ENCODE results near the gene DSCAM.
"Not testable (repeated sequence)": the region's sequence is repeated elsewhere in the genome, so short reads cannot be mapped to it uniquely, and the experiment has no call there.

DSCAM gene

DNA sequence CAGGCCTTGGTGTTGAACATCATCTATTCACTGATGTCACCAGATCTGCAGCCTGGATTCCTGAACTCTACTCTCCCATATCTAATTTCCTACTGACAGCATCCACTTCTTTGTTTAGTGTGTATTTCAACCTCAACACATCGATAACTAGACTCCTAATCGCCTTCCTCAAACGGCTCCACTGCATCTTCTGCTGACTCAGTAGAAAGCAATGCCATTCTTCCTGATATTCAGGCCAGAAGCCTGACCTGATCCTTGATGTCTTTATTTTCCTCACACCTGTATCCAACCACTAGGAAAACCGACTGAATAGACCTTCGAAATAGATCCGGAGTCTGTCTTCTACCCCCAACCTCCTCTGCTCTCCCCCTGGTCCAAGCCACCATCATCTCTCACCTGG, 512.8 kb downstream of the DSCAM start:
- no peak for DNase-seq

DNA sequence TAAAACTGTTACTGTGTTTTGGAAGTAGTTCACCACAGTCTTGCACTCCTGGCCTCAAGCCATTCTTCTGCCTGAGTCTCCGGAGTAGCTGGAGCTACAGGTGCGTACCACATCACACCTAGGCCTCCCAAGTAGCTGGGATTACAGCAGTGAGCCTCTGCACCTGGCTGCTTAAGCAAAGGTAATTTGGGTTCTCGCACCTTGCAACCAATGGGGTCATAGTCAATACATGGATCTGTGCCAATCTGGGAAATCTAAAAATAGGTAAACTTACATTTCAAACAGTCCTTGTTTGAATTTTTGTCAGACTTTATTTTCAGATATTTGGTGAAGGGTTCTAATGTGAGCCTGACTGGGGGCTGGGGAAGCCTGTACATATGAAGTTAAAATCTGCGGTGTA, 513.2 kb downstream of the DSCAM start:
- no peak for DNase-seq

DNA sequence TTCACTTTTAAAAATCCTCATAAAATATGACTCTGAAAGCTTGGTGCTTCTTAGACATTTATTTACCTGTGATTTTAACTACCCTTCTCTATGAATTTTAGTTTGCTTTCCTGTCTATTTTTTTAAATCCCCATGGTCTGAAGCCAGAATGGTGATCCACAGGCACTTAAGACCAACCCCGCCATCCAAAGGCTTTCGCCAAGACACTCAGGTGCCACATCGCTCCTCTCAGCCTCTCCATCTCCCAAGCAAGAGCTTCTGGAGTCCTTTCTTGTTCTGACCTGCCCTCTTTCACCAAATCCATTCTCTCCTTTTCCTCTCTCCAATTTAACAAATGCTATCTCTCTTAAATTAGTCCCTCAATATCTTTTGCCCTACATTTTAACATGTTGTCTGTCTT, 515.2 kb downstream of the DSCAM start:
- DNase-seq, result no peak

DNA sequence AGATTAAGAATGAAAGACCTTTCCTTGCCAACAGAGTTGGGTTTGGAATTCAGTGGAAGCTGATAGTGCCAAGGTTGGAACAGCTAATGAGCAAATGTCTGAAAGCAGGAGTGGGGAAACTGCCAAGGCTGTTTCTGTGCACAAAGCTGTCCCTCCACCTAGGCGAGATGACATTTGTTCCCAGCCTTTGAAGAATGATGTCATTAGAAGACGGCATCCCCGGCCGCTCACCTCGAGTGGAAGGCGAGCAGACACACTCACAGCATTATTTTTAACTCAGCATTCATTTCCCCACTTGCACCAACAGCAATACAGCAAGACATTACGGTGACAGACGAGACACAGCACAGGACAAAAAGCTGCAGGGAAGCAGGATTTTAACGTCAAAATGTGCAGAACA, 515.8 kb downstream of the DSCAM start:
- DNase-seq, result peak in 3 of 56 donors; percentile 1 to 14 (median 4)

DNA sequence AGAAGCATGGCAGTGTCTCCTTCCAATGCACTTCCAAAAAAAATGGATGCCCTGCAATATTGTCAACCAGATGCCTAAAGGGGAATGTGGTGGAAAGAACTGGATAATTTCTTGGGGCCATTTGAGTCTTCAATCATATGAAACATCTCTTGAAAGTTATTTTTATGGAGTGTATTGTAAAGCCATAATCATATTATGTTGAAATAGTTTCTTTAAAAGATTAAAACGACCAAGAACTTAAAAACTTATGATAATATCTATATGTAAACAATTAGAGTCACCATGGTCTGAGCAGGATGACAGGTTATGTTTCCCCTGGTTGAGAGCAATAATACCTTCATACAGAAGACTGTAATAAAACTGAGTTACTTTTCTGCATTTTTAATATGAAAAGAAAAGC, 522.6 kb downstream of the DSCAM start:
- no peak for DNase-seq

DNA sequence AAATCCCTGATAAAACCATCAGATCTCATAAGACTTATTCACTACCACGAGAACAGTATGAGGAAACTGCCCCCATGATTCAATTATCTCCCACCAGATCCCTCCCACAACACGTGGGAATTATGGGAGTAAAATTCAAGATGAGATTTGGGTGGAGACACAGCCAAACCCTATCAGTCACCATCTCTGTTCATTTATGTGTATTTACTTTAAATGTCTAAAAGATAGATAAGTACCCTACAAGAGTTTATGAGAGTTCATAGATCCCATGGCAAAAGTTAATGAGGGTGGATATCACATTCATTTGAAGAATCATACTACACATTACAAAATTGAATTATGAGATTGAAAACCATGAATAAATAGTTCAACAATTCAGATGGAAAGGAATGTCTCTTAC, 526.2 kb downstream of the DSCAM start:
- DNase-seq, result not testable (repeated sequence)

DNA sequence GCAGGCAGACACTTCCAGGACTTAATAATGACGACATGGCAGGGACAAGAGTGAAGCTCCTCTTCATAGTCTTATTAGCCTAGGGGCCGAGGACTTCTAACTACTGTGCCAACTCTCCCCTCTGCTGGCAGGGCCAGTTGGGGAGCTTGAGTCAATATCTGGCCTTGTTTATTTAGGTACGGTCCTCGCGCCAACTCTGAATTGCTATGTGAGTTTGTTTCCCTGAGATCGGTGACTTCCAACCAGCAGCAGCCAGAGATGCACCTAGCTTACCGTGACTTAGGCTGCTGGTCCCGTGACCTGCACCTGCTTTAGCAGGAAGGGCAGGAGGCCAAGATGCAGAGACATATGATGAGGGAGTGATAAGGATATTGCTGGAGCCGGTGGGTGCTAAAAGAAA, 528.6 kb downstream of the DSCAM start:
- DNase-seq, result no peak

DNA sequence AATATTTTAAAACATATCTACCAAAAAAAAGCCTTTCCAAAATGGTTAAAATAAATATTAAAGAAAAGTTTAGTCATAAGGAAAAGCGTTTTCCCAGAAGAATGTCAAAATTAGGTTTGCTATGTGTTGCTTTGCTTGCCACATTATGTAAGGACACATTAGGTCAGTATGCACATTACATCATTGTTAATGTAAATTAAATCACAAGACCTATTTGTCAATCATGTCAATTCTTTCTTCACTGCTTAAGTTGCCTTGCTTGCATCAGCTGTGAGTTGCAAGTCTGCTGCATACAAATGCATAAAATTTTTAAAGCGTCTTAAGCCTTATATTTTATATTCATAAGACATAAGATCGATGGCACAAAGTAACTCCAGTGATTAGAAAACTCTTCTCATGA, 530.9 kb downstream of the DSCAM start:
- no peak for DNase-seq

DNA sequence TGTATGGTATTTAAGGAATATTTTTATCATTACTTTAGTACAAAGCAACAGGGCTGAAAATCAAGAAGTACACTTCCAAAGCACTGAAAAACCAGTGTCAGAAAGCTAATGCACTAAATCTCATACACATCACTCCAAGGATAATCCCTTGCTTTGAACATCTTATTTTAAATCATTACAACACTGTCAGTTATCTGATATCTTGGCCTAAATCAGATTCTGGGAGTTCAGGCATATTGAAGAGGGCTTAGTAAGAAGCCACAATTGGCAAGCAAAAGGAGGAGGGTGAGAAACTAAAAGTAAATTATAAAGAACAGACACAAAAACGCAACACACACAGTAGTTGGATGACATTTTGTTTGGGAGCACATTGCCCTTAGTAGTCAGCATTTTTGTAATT, 531.3 kb downstream of the DSCAM start:
- no peak for DNase-seq

DNA sequence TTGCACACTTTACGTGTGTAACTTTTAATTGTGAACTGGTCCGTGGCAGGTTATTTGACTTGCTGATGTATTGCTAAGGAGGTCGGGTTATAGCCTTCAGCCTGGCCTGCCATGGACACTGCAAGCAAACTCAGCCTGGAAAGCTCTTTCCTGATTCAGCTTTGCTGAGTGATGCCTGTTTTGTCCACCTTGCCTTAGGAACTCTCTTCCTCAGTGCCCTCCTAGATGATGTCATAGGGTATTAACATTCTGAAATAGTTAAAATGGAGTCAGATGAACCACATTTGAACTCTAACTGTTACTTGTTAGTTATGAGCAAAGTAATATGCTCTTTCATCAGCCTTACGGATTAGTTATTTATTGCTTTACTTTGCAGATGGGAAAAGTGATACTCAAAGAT, 533.7 kb downstream of the DSCAM start:
- no peak for DNase-seq

DNA sequence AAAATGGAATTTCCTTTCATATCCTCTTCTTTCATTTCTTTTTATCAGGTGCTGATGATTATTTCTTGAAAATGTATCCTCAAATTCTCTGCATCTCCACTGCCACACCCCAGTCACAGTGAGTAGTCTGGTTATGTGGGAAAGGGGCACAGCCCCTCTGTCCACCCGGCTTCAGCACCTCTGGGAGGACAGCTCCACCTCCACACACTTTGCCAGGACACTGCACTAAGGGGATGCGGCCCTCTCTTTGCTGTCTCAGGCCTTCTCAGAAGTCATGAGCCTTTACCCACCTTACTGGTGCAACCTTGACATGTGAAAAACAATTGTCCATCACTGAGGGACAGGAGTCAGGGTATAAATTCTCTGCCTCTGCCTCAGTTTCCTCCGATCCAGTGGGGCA, 546.7 kb downstream of the DSCAM start:
- no peak for DNase-seq

DNA sequence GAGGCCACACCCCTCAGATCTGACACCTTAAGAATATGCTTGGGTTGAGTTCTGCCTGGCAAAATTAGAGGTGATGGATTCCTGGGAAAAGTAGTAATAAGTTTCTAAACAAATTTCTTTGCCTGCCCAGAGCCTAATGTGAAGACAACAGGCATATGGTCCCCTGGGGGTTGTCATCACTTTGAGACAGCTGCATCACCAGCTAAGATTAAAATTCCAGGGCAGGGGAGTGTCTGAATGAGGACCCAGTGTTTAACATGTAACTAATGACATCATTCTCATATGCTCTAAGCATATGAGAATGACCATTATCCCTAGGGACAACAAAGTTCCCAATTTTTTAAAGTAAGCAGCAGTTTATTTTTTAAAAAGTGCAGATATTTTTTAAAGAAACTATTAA, 547.5 kb downstream of the DSCAM start:
- no peak for DNase-seq

DNA sequence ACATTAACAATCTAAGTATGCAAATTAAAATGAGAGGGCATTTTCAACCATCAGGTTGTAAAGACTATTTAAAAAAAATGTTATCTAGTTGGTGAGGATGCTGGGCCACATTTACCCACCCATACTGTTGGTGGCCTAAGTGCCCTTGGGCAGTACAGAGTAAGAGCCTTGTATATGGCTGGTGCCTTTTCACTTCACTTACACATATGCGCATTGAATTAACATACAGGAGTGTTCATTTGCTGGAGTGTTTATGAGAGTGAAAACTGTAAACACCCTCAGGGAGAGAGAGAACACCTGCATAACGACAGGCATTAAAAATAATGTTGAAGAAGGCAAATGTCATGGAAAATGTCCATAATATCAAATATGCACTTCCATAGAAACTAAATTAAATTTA, 552.6 kb downstream of the DSCAM start:
- no peak for DNase-seq

DNA sequence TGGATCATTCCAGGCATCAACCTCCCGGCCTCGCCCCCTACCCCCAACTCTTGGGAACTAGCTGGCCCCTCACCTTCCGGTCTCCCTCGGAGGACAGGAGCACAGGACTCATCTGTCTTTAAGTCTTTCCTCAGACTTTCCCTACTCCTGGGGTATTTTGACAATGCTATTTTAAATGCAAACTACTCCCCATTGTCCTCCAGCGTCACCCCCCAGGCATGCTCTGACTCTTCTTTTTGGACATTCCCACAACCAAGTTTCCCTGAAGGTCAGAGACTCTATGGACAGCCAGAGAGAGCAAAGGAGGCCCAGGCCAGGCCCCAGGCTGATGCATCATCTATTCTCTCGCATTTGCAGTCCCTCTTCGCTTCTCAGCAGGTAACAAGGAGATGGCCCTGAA, 555.4 kb downstream of the DSCAM start:
- DNase-seq, result no peak

DNA sequence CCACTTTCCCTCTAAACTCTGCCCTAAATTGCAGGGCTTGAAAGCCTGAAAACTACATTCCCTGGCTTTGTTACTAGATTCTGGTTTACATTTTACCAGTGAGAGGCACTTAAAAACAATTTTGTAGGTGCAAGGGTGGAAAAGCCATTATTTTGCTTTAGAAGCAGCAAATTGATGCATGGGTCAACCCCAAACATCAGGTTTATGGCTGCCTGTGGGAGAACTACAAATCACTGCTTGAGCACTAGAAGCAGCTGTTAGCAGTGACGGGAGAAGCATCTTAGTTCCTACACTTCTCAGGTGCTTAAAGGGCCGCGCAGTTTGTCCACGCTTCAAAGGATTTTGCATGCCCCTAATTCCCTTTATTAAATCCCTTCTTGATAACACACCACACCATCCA, 562.5 kb downstream of the DSCAM start:
- DNase-seq, result no peak

DNA sequence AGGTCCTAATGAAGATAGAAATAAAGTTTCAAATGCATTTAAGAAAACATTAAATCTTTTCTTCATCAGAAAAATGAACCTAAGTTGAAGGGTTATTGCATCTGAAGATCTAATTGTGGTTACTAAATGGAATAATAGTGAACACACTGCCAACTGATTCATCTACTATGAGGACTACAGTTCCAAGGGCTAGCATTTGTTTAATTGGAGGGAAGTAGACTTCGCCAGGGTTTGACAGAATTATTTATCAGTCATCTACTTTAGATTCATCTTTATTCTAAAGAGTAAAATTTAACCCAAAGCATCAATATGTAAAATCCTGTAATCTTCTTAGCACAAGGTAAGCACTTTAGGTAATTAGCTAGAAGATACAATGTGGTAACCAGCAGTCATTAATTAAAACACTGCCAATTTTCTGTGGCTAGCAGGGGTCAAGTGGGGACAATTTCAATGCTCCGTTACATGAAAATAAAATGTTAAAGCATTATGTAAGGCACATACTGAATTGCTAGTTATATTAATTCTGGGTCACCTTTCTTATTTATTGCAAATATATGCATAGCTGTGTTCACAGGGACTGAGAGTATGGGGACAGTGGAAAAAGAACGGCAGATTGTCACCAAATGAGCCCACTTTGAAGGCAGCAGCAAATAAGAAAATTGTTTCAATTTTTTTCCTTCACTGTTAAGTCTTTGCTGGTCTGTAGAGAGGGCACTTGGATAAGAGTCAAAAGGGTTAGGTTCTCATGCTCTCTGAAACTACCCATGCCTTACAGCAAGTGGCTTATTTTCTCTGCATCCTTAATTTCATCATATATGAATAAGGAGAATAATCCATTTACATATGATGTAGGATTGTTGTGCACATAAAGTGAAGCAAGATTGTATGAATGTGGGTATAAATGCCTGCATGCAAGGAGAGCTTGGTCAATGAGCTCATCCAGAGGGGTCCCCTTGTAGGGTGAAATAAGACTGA, 563.8 kb downstream of the DSCAM start:
- no peak for DNase-seq

DNA sequence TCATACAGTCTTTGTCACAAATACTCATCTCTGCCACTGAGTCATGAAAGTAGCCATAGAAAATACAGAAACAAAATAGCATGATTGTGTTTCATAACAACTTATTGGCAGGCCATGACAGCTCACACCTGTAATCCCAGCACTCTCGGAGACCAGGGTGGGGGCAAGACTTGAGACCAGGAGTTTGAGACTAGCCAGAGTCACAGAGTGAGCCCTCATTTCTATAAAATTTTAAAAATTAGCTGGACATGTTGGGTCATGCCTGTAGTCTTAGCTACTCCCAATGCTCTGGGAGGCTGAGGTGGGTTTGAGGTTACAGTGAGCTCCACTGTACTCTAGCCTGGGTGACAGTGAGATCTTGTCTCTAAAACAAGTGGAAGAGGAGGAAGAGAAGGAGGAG, 568.6 kb downstream of the DSCAM start:
- DNase-seq, result no peak

DNA sequence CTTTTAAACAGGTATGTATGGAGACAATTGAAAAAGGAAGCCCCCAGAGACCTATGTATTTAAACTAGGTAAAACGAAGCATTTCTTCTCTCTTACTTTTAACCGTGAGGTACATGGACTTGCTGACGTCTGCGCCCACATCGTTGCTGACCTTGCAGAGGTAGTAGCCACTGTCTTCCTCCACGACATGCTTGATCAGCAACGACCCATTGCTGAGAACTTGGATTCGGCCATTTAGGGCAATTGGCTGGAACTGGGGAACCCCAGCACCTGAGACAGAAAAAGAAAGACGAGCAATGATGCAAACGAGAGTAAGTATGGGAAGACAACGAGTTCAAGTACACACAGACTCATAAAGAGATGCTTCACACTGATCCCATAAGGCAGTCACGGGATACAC, 571.0 kb downstream of the DSCAM start:
- peak in 1 of 56 donors; percentile 0 for DNase-seq

DNA sequence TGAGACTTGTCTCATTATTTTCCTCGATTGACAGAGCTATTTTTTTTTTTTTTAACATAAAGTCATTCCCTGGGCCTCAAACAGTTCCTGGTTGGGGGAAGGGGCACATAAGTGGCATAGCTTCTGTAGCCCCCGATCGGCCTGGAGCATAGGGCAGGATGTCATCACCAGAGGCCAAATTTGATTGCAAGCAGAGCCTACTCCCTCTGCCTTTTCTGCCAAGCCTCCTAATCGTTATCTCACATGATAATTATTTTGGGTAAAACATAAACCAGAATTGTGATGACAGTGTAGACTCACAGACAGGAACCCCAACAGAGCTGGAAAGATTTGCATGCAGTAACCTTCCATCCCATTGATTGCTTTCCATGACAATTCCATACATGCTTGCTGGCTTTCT, 574.9 kb downstream of the DSCAM start:
- no peak for DNase-seq

DNA sequence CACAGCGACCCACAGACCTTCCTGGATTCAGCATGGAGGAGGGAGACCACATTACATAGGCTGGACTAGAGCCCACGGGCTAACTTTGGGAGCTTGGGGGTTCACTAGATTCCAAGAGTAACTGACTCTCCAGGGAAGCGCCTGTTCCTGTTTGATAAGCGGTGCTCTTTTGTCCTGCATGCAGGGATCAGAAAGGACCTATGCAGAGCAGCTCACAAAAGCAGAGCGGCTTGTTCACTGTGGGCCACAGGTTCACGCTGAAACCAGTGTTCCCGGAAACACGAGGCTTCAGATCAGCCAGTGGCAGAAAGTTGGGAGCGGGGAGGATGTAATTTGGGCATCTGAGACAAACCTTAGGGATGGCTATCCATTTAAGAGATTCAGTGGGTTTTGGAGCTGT, 575.8 kb downstream of the DSCAM start:
- no peak for DNase-seq

DNA sequence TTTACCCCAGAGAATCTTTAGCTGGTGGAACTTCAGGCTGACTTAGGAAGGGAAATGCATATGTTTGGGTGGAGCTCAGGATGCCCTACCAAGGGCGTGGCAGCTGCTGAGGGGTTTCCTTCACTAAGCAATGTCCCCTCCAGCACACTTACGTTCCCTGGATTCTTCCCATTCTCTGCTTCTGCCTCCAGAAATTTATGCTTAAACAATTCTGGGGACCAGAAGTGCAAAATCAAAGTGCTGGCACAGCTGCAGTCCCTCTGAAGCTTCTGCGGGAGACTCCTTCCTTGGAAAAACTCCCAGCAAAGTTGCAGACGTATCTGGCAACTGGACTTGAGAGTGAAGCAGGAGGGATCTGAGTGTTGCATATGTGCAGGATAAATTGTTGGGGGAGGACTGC, 576.9 kb downstream of the DSCAM start:
- DNase-seq, result no peak

DNA sequence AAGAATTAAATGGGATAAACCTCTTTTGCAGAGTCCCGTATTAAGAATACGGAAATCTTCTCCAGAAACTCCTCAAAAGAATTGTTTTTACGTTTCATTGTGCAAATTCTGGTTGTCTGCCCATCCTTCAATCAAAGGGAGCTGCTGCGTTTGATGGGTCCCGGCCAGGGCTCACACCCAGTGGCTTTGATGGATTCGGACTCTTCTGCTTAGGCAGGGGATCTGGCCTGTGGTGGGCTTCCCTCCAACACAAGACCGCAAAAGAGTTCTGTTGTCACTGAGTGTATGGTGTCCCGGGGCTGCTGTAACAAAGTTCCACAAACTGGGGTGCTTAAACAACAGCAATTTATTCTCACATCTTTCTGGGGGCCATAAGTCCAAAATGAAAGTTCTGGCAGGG, 577.7 kb downstream of the DSCAM start:
- no peak for DNase-seq

DNA sequence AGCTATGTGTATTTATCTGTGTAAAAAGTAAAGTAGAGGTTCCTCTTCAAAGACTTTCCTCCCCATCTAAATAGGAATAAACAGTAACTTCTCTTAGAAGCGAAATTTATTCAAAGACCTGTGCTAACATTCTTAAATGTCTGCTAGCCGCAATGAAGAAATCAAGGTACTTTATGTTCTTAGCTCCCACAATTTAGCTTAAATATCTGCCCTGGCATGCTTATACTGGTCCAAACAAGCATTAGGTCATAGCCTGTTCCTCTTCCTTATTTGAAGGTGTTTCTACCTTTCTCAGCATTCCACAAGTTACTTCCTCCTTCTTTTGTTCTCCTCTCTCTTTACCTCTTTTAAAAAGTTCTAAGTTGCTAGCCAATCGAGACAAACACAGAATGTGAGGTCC, 588.5 kb downstream of the DSCAM start:
- not testable (repeated sequence) for DNase-seq

DNA sequence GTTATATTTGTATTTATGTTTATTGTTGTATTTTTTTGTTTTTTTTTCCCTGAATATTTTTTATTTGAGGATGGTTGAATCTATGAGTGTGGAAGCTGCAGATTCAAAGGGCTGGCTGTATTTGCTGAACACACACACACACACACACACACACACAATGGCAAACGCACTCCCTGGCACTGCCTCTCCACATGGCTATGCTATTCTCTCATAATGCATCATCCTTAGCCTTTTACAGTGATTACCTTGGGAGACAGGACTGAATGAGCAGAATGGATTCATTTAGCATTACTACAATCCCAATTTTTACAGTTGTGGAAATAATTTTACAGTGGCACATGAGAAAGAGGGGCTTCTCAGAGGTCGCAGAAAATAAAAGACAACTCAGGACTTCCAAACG, 589.6 kb downstream of the DSCAM start:
- DNase-seq, result no peak
